ENCODE data around the gene ZNF430.

GRCh38 chr19:21109116-21109515 is 88.7 kb downstream of the ZNF430 start:
- TF ChIP-seq GATA2 (IDR thresholded peaks at IDR 0.05; ENCODE audit: low read depth, low read length) (no peak), GATA3 (IDR thresholded peaks at IDR 0.05; ENCODE audit: low read depth, low read length) (no peak)
